Stimulated activated naive CD8-positive, alpha-beta T cell treated with anti-CD3 and anti-CD28 coated beads, Interleukin-15, amount 100 ng/mL, for 72 hours (primary cell): ENCODE data around the gene HPSE2.
"Not testable (repeated sequence)": the region's sequence is repeated elsewhere in the genome, so short reads cannot be mapped to it uniquely, and the experiment has no call there.

Experiments
- ATAC-seq: fragments of 150-1000 bp; cut with Tn5 transposase; 2 replicates; pipeline ENCODE4 v1.10.0; 2021; ENCODE audit warnings: mild to moderate bottlenecking, moderate library complexity
- DNase-seq, 2 donors: peaks; one replicate each; pipeline ENCODE4 v3.0.0; 2021 to 2022
- H3K27ac Mint-ChIP-seq, 2 donors: one replicate each; pipeline ENCODE4 v1.8.0; 2022; ENCODE audit warnings: mild to moderate bottlenecking in 2 of 2, mixed read lengths in 2 of 2, moderate library complexity in 2 of 2
- H3K27me3 Mint-ChIP-seq: one replicate; pipeline ENCODE4 v1.8.0; 2022; ENCODE audit warnings: mixed read lengths
- H3K4me1 Mint-ChIP-seq: one replicate; pipeline ENCODE4 v1.8.0; 2022; ENCODE audit warnings: mild to moderate bottlenecking, mixed read lengths
- H3K4me3 Mint-ChIP-seq, 2 donors: one replicate each; pipeline ENCODE4 v1.8.0; 2022; ENCODE audit warnings: mild to moderate bottlenecking in 2 of 2, mixed read lengths in 2 of 2, moderate library complexity in 1 of 2
- H3K9me3 Mint-ChIP-seq, 2 donors: one replicate each; pipeline ENCODE4 v1.8.0; 2022; ENCODE audit warnings: mixed read lengths in 2 of 2

HPSE2 gene

GRCh38 chr10:98560565-98560964, 675.1 kb downstream of the HPSE2 start:
- Mint-ChIP-seq H3K4me1 (no peaks in the 10 kb centered on the region), H3K4me3 (no peak overlapping the region), H3K9me3 (no peaks in the 10 kb centered on the region), H3K27ac (no peak overlapping the region), H3K27me3 (peaks cover 7% of the 10 kb centered on the region)
- ATAC-seq (no peak), DNase-seq (no peak)

GRCh38 chr10:98556061-98556460, 679.6 kb downstream of the HPSE2 start:
- no peaks in the 10 kb centered on the region for H3K4me1 Mint-ChIP-seq
- DNase-seq, result no peak
- no peak overlapping the region for H3K4me3 Mint-ChIP-seq
- no peak overlapping the region for H3K27ac Mint-ChIP-seq
- no peaks in the 10 kb centered on the region for H3K9me3 Mint-ChIP-seq
- ATAC-seq, result no peak
- H3K27me3 Mint-ChIP-seq, result peaks cover 9% of the 10 kb centered on the region

GRCh38 chr10:98555021-98555619, 680.5 kb downstream of the HPSE2 start:
- H3K27me3 Mint-ChIP-seq, result peaks cover 9% of the 10 kb centered on the region
- DNase-seq (no peak), ATAC-seq (no peak)
- no peak overlapping the region for H3K4me3 Mint-ChIP-seq
- no peaks in the 10 kb centered on the region for H3K4me1 Mint-ChIP-seq
- no peak overlapping the region for H3K27ac Mint-ChIP-seq
- H3K9me3 Mint-ChIP-seq, result no peaks in the 10 kb centered on the region

- H3K4me3 Mint-ChIP-seq, ATAC-seq, H3K4me1 Mint-ChIP-seq, H3K9me3 Mint-ChIP-seq, H3K27ac Mint-ChIP-seq, DNase-seq: not testable (repeated sequence)
- H3K27me3 Mint-ChIP-seq, result peaks cover 13% of the 10 kb centered on the region
Measured at GRCh38 chr10:98541561-98541960, 694.1 kb downstream of the HPSE2 start.

- H3K27ac Mint-ChIP-seq, result no peak overlapping the region
- peaks cover 25% of the 10 kb centered on the region for H3K27me3 Mint-ChIP-seq
- H3K4me1 Mint-ChIP-seq, result no peaks in the 10 kb centered on the region
Measured at GRCh38 chr10:98539578-98539977, 696.1 kb downstream of the HPSE2 start.

GRCh38 chr10:98538472-98538871, 697.2 kb downstream of the HPSE2 start:
- peaks cover 25% of the 10 kb centered on the region for H3K27me3 Mint-ChIP-seq
- DNase-seq, result no peak
- H3K4me3 Mint-ChIP-seq, result no peak overlapping the region
- no peak overlapping the region for H3K27ac Mint-ChIP-seq
- no peaks in the 10 kb centered on the region for H3K4me1 Mint-ChIP-seq
- ATAC-seq, result no peak
- H3K9me3 Mint-ChIP-seq, result no peaks in the 10 kb centered on the region

More at GRCh38 chr10:98539578-98539977, 696.1 kb downstream of the HPSE2 start:
- H3K4me3 Mint-ChIP-seq, result no peak overlapping the region
- DNase-seq (no peak), ATAC-seq (no peak)
- H3K9me3 Mint-ChIP-seq, result no peaks in the 10 kb centered on the region

GRCh38 chr10:98536551-98536950, 699.1 kb downstream of the HPSE2 start:
- DNase-seq, result no peak
- Mint-ChIP-seq H3K27ac (no peak overlapping the region), H3K4me3 (no peak overlapping the region)

GRCh38 chr10:98533746-98534445, 701.8 kb downstream of the HPSE2 start:
- no peak overlapping the region for H3K4me3 Mint-ChIP-seq
- no peaks in the 10 kb centered on the region for H3K9me3 Mint-ChIP-seq
- peaks cover 18% of the 10 kb centered on the region for H3K27me3 Mint-ChIP-seq
- DNase-seq (no peak), ATAC-seq (no peak)
- no peak overlapping the region for H3K27ac Mint-ChIP-seq
- H3K4me1 Mint-ChIP-seq, result no peaks in the 10 kb centered on the region

More at GRCh38 chr10:98536551-98536950, 699.1 kb downstream of the HPSE2 start:
- ATAC-seq, result no peak
- no peaks in the 10 kb centered on the region for H3K4me1 Mint-ChIP-seq
- no peaks in the 10 kb centered on the region for H3K9me3 Mint-ChIP-seq
- H3K27me3 Mint-ChIP-seq, result peaks cover 25% of the 10 kb centered on the region

GRCh38 chr10:98533241-98533640, 702.4 kb downstream of the HPSE2 start:
- Mint-ChIP-seq H3K4me3 (no peak overlapping the region), H3K27ac (no peak overlapping the region), H3K4me1 (no peaks in the 10 kb centered on the region), H3K9me3 (no peaks in the 10 kb centered on the region), H3K27me3 (peaks cover 18% of the 10 kb centered on the region)
- no peak for DNase-seq
- ATAC-seq, result no peak

- Mint-ChIP-seq H3K4me1 (no peaks in the 10 kb centered on the region), H3K27ac (no peak overlapping the region), H3K9me3 (no peaks in the 10 kb centered on the region), H3K4me3 (no peak overlapping the region), H3K27me3 (no peaks in the 10 kb centered on the region)
- DNase-seq (no peak), ATAC-seq (no peak)
Measured at GRCh38 chr10:98528805-98529183, 706.9 kb downstream of the HPSE2 start.

GRCh38 chr10:98528166-98528804, 707.4 kb downstream of the HPSE2 start:
- Mint-ChIP-seq H3K4me1 (no peaks in the 10 kb centered on the region), H3K4me3 (no peak overlapping the region), H3K27me3 (no peaks in the 10 kb centered on the region), H3K27ac (no peak overlapping the region), H3K9me3 (no peaks in the 10 kb centered on the region)
- ATAC-seq (no peak), DNase-seq (no peak)

- H3K27me3 Mint-ChIP-seq, result no peaks in the 10 kb centered on the region
- no peak overlapping the region for H3K4me3 Mint-ChIP-seq
- ATAC-seq (no peak), DNase-seq (no peak)
- no peaks in the 10 kb centered on the region for H3K9me3 Mint-ChIP-seq
- H3K27ac Mint-ChIP-seq, result no peak overlapping the region
- H3K4me1 Mint-ChIP-seq, result no peaks in the 10 kb centered on the region
Measured at GRCh38 chr10:98525969-98526368, 709.7 kb downstream of the HPSE2 start.

GRCh38 chr10:98524124-98524523, 711.5 kb downstream of the HPSE2 start:
- no peak for DNase-seq
- H3K4me1 Mint-ChIP-seq, result no peaks in the 10 kb centered on the region
- no peak for ATAC-seq
- no peaks in the 10 kb centered on the region for H3K9me3 Mint-ChIP-seq
- H3K27ac Mint-ChIP-seq, result no peak overlapping the region
- H3K4me3 Mint-ChIP-seq, result no peak overlapping the region
- no peaks in the 10 kb centered on the region for H3K27me3 Mint-ChIP-seq

- no peak overlapping the region for H3K4me3 Mint-ChIP-seq
- no peak overlapping the region for H3K27ac Mint-ChIP-seq
- DNase-seq (no peak), ATAC-seq (no peak)
- peaks cover 8% of the 10 kb centered on the region for H3K27me3 Mint-ChIP-seq
- no peaks in the 10 kb centered on the region for H3K9me3 Mint-ChIP-seq
- H3K4me1 Mint-ChIP-seq, result no peaks in the 10 kb centered on the region
Measured at GRCh38 chr10:98519841-98520240, 715.8 kb downstream of the HPSE2 start.

GRCh38 chr10:98517672-98518071, 718.0 kb downstream of the HPSE2 start:
- Mint-ChIP-seq H3K4me1 (no peaks in the 10 kb centered on the region), H3K27me3 (peaks cover 8% of the 10 kb centered on the region), H3K4me3 (no peak overlapping the region), H3K9me3 (no peaks in the 10 kb centered on the region), H3K27ac (no peak overlapping the region)
- ATAC-seq, result no peak
- DNase-seq, result no peak

GRCh38 chr10:98516352-98516751, 719.3 kb downstream of the HPSE2 start:
- no peak overlapping the region for H3K4me3 Mint-ChIP-seq
- DNase-seq (no peak), ATAC-seq (no peak)
- H3K27me3 Mint-ChIP-seq, result peaks cover 8% of the 10 kb centered on the region
- H3K4me1 Mint-ChIP-seq, result no peaks in the 10 kb centered on the region
- H3K9me3 Mint-ChIP-seq, result no peaks in the 10 kb centered on the region
- no peak overlapping the region for H3K27ac Mint-ChIP-seq
